ENCODE results near the gene RBM28. TPM values are rescaled to one million over a fixed set of nuclear protein-coding genes. Genes with fewer than 3 reads are reported as not detected.

RBM28 gene
- total and polyA plus RNA-seq, 2 of the 8 experiments (the other 6 are each of a cell fraction or from before 2014, with no cell fraction given), result 12.8 to 65.3 TPM

DNA sequence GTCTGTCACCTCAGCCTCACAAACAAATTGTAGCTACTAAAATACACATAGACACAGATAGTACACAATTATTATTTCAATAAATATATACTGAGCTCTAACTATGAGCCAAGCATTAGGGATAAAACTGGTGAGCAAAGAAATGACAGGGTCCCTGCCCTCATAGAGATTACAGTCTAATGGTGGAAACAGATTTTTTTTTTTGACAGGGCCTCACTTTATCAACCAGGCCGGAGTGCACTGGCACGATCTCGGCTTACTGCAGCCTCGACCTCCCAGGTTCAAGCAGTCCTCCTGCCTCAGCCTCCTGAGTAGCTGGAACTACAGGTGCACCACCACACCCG is 695 bp upstream of the RBM28 start:
- ChIA-PET POLR2A (ENCODE audit: partially characterized antibody) (interaction anchor here (0.7 to 1.6 kb wide), 11 partner anchors 11 to 528 kb away, joined by 3 to 7 read pairs (median 4); no protein-coding TSS in a partner anchor), CTCF (ENCODE audit: partially characterized antibody) (interaction anchor here (0.6 to 13.6 kb wide), 10 partner anchors 11 to 130 kb away, joined by 3 to 345 read pairs (median 4); no protein-coding TSS in a partner anchor)
- no peak overlapping the region; a peak in 1 of 4 replicates for H3K4me2 ChIP-seq (ENCODE audit: insufficient read depth in 1 of 2, low read depth in 2 of 2, low read length in 2 of 2)

More for the DNA sequence above, 695 bp upstream of the RBM28 start:
- FAIRE-seq (no peak), DNase-seq (ENCODE audit: low read depth in 1 of 2, low spot score in 2 of 2) (no peak)
- H3K79me1 ChIP-seq (ENCODE audit: low read depth, low read length), result peaks cover 6% of the 10 kb centered on the region
- TF ChIP-seq SIN3A (conservative IDR thresholded peaks at IDR 0.05 in 1 of 2, IDR thresholded peaks at IDR 0.05 in 1 of 2; ENCODE audit: low read depth in 1 of 2, low read length in 2 of 2) (no peak), RBBP5 (IDR thresholded peaks at IDR 0.05; ENCODE audit: borderline replicate concordance, low read depth, low read length) (no peak)
- TF ChIP-seq, protein P1, sequence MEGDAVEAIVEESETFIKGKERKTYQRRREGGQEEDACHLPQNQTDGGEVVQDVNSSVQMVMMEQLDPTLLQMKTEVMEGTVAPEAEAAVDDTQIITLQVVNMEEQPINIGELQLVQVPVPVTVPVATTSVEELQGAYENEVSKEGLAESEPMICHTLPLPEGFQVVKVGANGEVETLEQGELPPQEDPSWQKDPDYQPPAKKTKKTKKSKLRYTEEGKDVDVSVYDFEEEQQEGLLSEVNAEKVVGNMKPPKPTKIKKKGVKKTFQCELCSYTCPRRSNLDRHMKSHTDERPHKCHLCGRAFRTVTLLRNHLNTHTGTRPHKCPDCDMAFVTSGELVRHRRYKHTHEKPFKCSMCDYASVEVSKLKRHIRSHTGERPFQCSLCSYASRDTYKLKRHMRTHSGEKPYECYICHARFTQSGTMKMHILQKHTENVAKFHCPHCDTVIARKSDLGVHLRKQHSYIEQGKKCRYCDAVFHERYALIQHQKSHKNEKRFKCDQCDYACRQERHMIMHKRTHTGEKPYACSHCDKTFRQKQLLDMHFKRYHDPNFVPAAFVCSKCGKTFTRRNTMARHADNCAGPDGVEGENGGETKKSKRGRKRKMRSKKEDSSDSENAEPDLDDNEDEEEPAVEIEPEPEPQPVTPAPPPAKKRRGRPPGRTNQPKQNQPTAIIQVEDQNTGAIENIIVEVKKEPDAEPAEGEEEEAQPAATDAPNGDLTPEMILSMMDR (IDR thresholded peaks at IDR 0.05; ENCODE audit: control extremely low read depth in 1 of 3, insufficient read depth in 1 of 3, low read depth in 1 of 3, low read length in 3 of 3), result no peak
- TF ChIP-seq, protein P2, sequence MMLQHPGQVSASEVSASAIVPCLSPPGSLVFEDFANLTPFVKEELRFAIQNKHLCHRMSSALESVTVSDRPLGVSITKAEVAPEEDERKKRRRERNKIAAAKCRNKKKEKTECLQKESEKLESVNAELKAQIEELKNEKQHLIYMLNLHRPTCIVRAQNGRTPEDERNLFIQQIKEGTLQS (IDR thresholded peaks at IDR 0.05; ENCODE audit: insufficient read depth, low read depth, low read length), result no peak
- peaks cover 4% of the 10 kb centered on the region; the same call in 1 of the 2 replicates for H3K23me2 ChIP-seq (ENCODE audit: low read depth, low read length)
- H3K4me1 ChIP-seq (replicated peaks in 1 of 4; ENCODE audit: control insufficient read depth in 3 of 4, insufficient read depth in 4 of 4, low read length in 3 of 4), result peaks cover 0 to 5% (median 4%) of the 10 kb centered on the region in 4 experiments; a peak in 3 of 7 replicates
- no peak overlapping the region for H3K27ac ChIP-seq (ENCODE audit: low read depth, low read length)
- H3K27me3 ChIP-seq (replicated peaks in 1 of 4; ENCODE audit: control insufficient read depth in 3 of 4, extremely low read depth in 1 of 4, insufficient read depth in 3 of 4, low read length in 3 of 4), result peaks cover 5 to 13% (median 8%) of the 10 kb centered on the region in 4 experiments; a peak in 6 of 7 replicates
- H4K8ac ChIP-seq (ENCODE audit: extremely low read depth, insufficient read depth, low read length), result no peak overlapping the region
- no peak overlapping the region for H2AK5ac ChIP-seq (ENCODE audit: low read depth, low read length)
- 89% methylated on average over 5 of the region's 5 CpGs; no CpG with 5 or more reads in 1 of the 2 experiments for WGBS, 2 experiments (ENCODE audit: extremely low coverage in 1 of 2, insufficient coverage in 1 of 2, insufficient read length in 1 of 2, insufficient replicate concordance in 2 of 2, low coverage in 1 of 2, low lambda C conversion rate in 2 of 2, missing lambda C conversion rate in 1 of 2)
- no peak overlapping the region for H2BK15ac ChIP-seq (ENCODE audit: low read length)
- H2BK5ac ChIP-seq (ENCODE audit: low read depth, low read length), result no peak overlapping the region
- no peak overlapping the region for H4K91ac ChIP-seq (replicated peaks; ENCODE audit: insufficient read length, low read length)
- peaks cover 18 to 34% of the 10 kb centered on the region in 2 experiments for H3K79me2 ChIP-seq (ENCODE audit: control insufficient read depth in 1 of 2, insufficient read depth in 2 of 2, low read length in 2 of 2)
- H2BK12ac ChIP-seq (ENCODE audit: low read depth, low read length), result no peak overlapping the region
- H4K5ac ChIP-seq (ENCODE audit: insufficient read length, low read depth, low read length), result no peak overlapping the region
- no peak overlapping the region for H3K4ac ChIP-seq (replicated peaks; ENCODE audit: insufficient read length, low read depth, low read length)
- no peak overlapping the region for H2BK20ac ChIP-seq (ENCODE audit: low read length)
- no peak overlapping the region for H3K56ac ChIP-seq (replicated peaks; ENCODE audit: insufficient read length, low read depth, low read length)
- H3K9ac ChIP-seq (replicated peaks in 1 of 4; ENCODE audit: extremely low read depth in 1 of 4, low read depth in 3 of 4, low read length in 3 of 4), result no peak overlapping the region
- H3K4me3 ChIP-seq (ENCODE audit: extremely low read depth in 1 of 4, insufficient read depth in 2 of 4, low read depth in 3 of 4, low read length in 4 of 4), result no peak overlapping the region
- H2AFZ ChIP-seq (ENCODE audit: low read length), result peak overlapping the region; percentile 90; the same call in 1 of the 2 replicates
- no peak overlapping the region for H3K14ac ChIP-seq (ENCODE audit: insufficient read length)
- peaks cover 0 to 2% of the 10 kb centered on the region in 2 experiments for H4K20me1 ChIP-seq (replicated peaks in 1 of 2; ENCODE audit: control insufficient read depth in 1 of 2, insufficient read depth in 2 of 2, low read length in 2 of 2)
- peaks cover 1 to 4% (median 3%) of the 10 kb centered on the region in 4 experiments; a peak in 4 of 8 replicates for H3K36me3 ChIP-seq (ENCODE audit: control insufficient read depth in 2 of 4, insufficient read depth in 4 of 4, low read length in 3 of 4)
- H3K9me3 ChIP-seq (ENCODE audit: insufficient read depth in 2 of 2, low read depth in 1 of 2, low read length in 1 of 2), result no peaks in the 10 kb centered on the region
- H2BK120ac ChIP-seq (replicated peaks; ENCODE audit: low read depth, low read length), result no peak overlapping the region
- H3K23ac ChIP-seq (ENCODE audit: insufficient read length), result no peak overlapping the region
- no peak overlapping the region for H3K18ac ChIP-seq (ENCODE audit: extremely low read depth, low read length)
